GM20000 (cell line): ENCODE data around the gene SNX19.

ENCODE experiments used
- DNase-seq: peaks from one replicate; pipeline ENCODE4 v3.0.0; 2012; ENCODE audit warnings: low spot score
- CTCF ChIP-seq: IDR thresholded peaks from 2 replicates; pipeline ENCODE4 v1.5.1; 2012; ENCODE audit warnings: mild to moderate bottlenecking, control low read depth; ENCODE audit errors: extremely low read depth, missing control alignments

SNX19 gene

GRCh38 chr11:130872513-130872912 is 43.8 kb downstream of the SNX19 start:
- no peak for DNase-seq
- no peak for TF ChIP-seq CTCF

- no peak for DNase-seq
- TF ChIP-seq CTCF, result no peak
These were observed 44.2 kb downstream of the SNX19 start for GRCh38 chr11:130872102-130872501.

- TF ChIP-seq CTCF, result no peak
These were observed 44.7 kb downstream of the SNX19 start for GRCh38 chr11:130871616-130872015.

GRCh38 chr11:130868721-130869390 is 47.4 kb downstream of the SNX19 start:
- no peak for TF ChIP-seq CTCF
- no peak for DNase-seq

More at GRCh38 chr11:130871616-130872015, 44.7 kb downstream of the SNX19 start:
- DNase-seq, result no peak

GRCh38 chr11:130868086-130868710 is 48.1 kb downstream of the SNX19 start:
- no peak for TF ChIP-seq CTCF
- DNase-seq, result no peak

GRCh38 chr11:130866831-130867230 is 49.4 kb downstream of the SNX19 start:
- DNase-seq, result no peak
- TF ChIP-seq CTCF, result no peak

- no peak for TF ChIP-seq CTCF
- no peak for DNase-seq
These were observed 50.5 kb downstream of the SNX19 start for GRCh38 chr11:130865774-130866114.
